ENCODE data around the gene NT5M.

DNA sequence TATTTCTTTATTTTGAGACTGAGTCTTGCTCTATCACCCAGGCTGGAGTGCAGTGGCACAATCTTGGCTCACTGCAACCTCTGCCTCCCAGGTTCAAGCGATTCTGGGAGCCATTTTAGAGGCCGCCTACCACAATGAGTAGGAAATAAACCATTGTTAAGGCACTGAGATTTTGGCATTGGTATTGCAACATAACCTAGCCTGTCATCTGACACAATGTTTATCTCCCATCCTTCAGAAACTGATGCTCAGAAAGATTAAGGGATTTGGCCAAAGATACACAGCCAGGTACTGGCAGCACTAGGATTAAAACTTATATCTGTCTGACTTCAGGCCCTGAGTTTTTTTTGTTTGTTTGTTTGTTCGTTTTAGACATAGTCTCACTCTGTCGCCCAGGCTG lies 14.1 kb upstream of the NT5M start:
- TF ChIP-seq, protein P1, sequence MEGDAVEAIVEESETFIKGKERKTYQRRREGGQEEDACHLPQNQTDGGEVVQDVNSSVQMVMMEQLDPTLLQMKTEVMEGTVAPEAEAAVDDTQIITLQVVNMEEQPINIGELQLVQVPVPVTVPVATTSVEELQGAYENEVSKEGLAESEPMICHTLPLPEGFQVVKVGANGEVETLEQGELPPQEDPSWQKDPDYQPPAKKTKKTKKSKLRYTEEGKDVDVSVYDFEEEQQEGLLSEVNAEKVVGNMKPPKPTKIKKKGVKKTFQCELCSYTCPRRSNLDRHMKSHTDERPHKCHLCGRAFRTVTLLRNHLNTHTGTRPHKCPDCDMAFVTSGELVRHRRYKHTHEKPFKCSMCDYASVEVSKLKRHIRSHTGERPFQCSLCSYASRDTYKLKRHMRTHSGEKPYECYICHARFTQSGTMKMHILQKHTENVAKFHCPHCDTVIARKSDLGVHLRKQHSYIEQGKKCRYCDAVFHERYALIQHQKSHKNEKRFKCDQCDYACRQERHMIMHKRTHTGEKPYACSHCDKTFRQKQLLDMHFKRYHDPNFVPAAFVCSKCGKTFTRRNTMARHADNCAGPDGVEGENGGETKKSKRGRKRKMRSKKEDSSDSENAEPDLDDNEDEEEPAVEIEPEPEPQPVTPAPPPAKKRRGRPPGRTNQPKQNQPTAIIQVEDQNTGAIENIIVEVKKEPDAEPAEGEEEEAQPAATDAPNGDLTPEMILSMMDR (IDR thresholded peaks at IDR 0.05; ENCODE audit: insufficient read depth, low read depth, low read length): no peak
- no peak for TF ChIP-seq EZH2 (IDR thresholded peaks at IDR 0.05; ENCODE audit: insufficient read depth, low read length)

All from astrocyte (in vitro differentiated cells and primary cell).